ENCODE measurements around the gene USP33. TPM values are rescaled to one million over a fixed set of nuclear protein-coding genes. Genes with fewer than 3 reads are reported as not detected.

Gene USP33
- total and polyA plus RNA-seq, 9 donors = 24.0 to 63.2 (median 54.1) TPM

DNA sequence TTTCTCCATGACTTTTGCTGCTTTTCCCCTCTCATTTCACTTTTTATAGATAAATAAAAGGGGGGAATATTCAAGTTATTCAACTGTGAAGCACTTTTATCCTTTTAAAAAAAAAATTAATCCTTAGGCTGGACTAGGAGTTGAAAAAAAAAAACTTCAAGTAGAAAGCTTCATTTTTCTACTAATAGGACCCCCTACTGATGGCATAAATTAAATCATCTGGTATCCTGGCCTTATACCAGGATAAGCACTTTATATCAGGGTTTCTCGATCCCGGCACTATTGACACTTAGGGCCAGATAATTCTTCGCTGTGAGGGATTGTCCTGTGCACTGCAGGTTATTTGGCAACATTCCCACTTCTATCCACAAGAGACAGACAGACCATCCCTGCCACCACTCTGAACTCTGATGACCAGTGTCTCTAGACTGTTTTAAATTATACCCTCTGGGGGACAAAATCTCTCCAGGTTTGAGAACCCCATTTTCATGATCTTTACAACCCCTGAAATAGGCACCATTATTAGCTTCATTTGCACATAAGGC, 17.6 kb downstream of the USP33 start:
- Histone ChIP-seq H3K9me3 (no peaks in the 10 kb centered on the region), H3K27ac (no peak overlapping the region), H3K4me3 (no peak overlapping the region), H3K27me3 (no peaks in the 10 kb centered on the region), H3K4me1 (ENCODE audit: insufficient read depth) (no peaks in the 10 kb centered on the region), H3K36me3 (no peaks in the 10 kb centered on the region)
- DNase-seq = no peak
- intact Hi-C loops (cut with DNase I) = no loop called here
- 91 to 94% (median 92%) methylated on average over 3 of the region's 3 CpGs for WGBS, 3 donors
- TF ChIP-seq POLR2A (IDR thresholded peaks at IDR 0.05) = no peak
- TF ChIP-seq, protein P1, sequence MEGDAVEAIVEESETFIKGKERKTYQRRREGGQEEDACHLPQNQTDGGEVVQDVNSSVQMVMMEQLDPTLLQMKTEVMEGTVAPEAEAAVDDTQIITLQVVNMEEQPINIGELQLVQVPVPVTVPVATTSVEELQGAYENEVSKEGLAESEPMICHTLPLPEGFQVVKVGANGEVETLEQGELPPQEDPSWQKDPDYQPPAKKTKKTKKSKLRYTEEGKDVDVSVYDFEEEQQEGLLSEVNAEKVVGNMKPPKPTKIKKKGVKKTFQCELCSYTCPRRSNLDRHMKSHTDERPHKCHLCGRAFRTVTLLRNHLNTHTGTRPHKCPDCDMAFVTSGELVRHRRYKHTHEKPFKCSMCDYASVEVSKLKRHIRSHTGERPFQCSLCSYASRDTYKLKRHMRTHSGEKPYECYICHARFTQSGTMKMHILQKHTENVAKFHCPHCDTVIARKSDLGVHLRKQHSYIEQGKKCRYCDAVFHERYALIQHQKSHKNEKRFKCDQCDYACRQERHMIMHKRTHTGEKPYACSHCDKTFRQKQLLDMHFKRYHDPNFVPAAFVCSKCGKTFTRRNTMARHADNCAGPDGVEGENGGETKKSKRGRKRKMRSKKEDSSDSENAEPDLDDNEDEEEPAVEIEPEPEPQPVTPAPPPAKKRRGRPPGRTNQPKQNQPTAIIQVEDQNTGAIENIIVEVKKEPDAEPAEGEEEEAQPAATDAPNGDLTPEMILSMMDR (IDR thresholded peaks at IDR 0.05) = no peak
- no peak for TF ChIP-seq EP300 (IDR thresholded peaks at IDR 0.05)

DNA sequence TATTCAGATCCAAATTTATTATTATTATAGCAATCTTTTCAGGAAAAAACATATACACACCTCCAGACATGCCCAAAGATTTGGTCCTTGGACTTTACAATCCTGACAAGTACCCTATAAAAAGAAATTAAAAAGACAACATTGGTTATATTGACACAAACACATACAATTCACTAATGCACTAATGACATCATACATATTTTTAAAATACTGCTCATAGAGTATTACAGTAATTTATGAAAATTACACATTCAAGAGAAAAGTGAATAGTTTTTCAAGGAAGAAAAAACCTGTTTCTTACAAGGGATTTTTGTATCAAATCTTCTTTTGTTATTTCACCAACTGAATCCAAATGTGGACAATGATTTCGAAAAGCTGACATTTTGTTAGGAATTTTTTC, 18.3 kb downstream of the USP33 start:
- Histone ChIP-seq H3K4me1 (ENCODE audit: insufficient read depth) (no peaks in the 10 kb centered on the region), H3K9me3 (no peaks in the 10 kb centered on the region), H3K36me3 (no peaks in the 10 kb centered on the region), H3K27ac (no peak overlapping the region), H3K27me3 (no peaks in the 10 kb centered on the region), H3K4me3 (no peak overlapping the region)
- WGBS, 3 donors = 87 to 96% (median 93%) methylated on average over 1 of the region's 1 CpG
- intact Hi-C loops (cut with DNase I) = no loop called here
- DNase-seq = no peak
- TF ChIP-seq POLR2A (IDR thresholded peaks at IDR 0.05) = no peak
- TF ChIP-seq EP300 (IDR thresholded peaks at IDR 0.05) = no peak
- TF ChIP-seq, protein P1 (IDR thresholded peaks at IDR 0.05) = no peak

DNA sequence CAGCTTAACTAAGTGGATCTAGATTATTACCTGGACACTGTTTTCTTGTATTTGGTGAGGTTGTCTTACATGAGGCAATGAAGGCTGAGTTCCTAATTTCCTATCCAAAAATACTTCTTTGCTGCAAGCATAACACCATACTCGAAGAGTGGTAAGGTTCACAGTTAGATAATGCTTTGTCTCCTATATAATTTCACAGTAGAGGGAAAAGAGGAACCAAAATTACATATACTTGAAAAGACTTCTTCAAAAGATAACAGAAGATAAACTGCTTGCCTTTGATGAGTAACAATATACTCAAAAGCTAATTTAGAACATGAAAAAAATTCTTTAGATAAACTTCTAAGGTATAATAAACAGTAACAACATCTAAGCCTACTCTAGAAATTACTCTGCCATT, 20.4 kb downstream of the USP33 start:
- H3K9me3 ChIP-seq = no peaks in the 10 kb centered on the region
- no peaks in the 10 kb centered on the region for H3K36me3 ChIP-seq
- TF ChIP-seq POLR2A (IDR thresholded peaks at IDR 0.05) (no peak), EP300 (IDR thresholded peaks at IDR 0.05) (no peak)
- TF ChIP-seq, protein P1 (IDR thresholded peaks at IDR 0.05) = no peak
- H3K27ac ChIP-seq = no peak overlapping the region
- H3K4me1 ChIP-seq (ENCODE audit: insufficient read depth) = no peaks in the 10 kb centered on the region
- H3K27me3 ChIP-seq = no peaks in the 10 kb centered on the region
- 88 to 95% (median 90%) methylated on average over 1 of the region's 1 CpG for WGBS, 3 donors
- no peak overlapping the region for H3K4me3 ChIP-seq
- intact Hi-C loops (cut with DNase I) = no loop called here
- no peak for DNase-seq

DNA sequence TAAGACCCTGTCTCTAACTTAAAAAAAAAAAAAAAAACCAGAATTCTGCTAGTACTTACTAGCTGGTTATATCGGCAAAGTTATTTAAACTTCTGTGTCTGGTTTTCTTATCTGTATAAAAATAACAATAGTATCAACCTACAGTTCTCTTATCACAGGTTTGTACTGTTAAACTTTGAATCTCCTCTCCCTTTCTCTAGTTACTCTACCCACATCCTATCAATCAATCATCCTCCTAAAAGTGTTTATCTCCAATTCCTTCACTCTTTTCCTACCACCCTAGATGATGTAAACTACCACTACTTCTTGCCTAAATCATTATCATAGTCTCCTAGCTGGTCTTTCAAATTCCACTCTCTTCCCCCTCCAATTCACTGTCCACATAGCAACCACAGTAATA, 27.6 kb downstream of the USP33 start:
- Histone ChIP-seq H3K4me3 (no peak overlapping the region), H3K27me3 (no peaks in the 10 kb centered on the region), H3K4me1 (ENCODE audit: insufficient read depth) (no peaks in the 10 kb centered on the region), H3K36me3 (no peaks in the 10 kb centered on the region), H3K9me3 (no peaks in the 10 kb centered on the region), H3K27ac (no peak overlapping the region)
- WGBS, 3 donors = 62 to 84% (median 63%) methylated on average over 1 of the region's 1 CpG
- TF ChIP-seq EP300 (IDR thresholded peaks at IDR 0.05) (no peak), POLR2A (IDR thresholded peaks at IDR 0.05) (no peak)
- TF ChIP-seq, protein P1 (IDR thresholded peaks at IDR 0.05) = no peak
- DNase-seq = no peak
- intact Hi-C loops (cut with DNase I) = no loop called here

Data from ovary (tissue), 9 donors.